NB4 (cell line): Measurements from ENCODE around the gene PDE8A.

ENCODE experiments used
- DNase-seq: peaks from one replicate; pipeline ENCODE4 v3.0.0; 2010; ENCODE audit warnings: low read depth
- H3K4me3 ChIP-seq: one replicate; pipeline ENCODE4 v1.5.1; 2011; ENCODE audit warnings: mild to moderate bottlenecking, low read depth, low read length, moderate library complexity
- CTCF ChIP-seq: IDR thresholded peaks from one replicate; pipeline ENCODE4 v1.5.1; 2012; ENCODE audit warnings: low read depth, low read length
- MAX ChIP-seq: IDR thresholded peaks from 2 replicates; pipeline ENCODE4 v1.6.1; 2011; ENCODE audit warnings: low read depth, low read length
- MYC ChIP-seq: IDR thresholded peaks from 2 replicates; pipeline ENCODE4 v1.6.1; 2011; ENCODE audit warnings: low read depth, low read length
- POLR2A ChIP-seq: IDR thresholded peaks from 2 replicates; pipeline ENCODE4 v1.6.1; 2011; ENCODE audit warnings: mild to moderate bottlenecking; ENCODE audit not compliant: insufficient read length; ENCODE audit errors: extremely low read depth

PDE8A gene

GRCh38 chr15:85100186-85100937 lies 118.7 kb downstream of the PDE8A start:
- DNase-seq, result peak; percentile 43
- TF ChIP-seq POLR2A, result no peak
- TF ChIP-seq CTCF, result no peak
- peak; percentile 44; the same call in 1 of the 2 replicates for TF ChIP-seq MAX
- TF ChIP-seq MYC, result peak; percentile 40; the same call in 1 of the 2 replicates
- no peak overlapping the region for H3K4me3 ChIP-seq

GRCh38 chr15:85104584-85104983 lies 122.9 kb downstream of the PDE8A start:
- no peak for DNase-seq
- TF ChIP-seq POLR2A (no peak), MAX (no peak), CTCF (no peak), MYC (no peak)

DNA sequence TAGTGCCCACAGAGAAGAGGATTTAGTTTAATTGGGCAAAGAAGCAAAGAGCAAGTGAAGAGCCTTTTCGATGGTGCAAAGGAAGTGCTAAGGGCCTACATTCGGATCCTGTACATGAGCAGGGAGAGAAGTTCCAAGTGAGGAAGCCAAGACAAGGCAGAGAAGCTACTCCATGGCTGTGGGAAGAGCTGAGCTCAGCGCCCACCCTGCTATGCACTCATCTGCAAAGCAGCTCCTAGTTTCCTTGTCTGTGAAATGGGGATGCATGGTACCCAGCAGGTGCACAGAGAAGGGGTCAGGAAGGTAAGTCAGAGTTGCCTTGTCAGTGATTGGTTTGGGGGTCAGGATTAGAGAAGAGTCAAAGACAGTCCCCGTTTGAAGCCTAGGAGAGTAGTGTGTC lies 126.5 kb downstream of the PDE8A start:
- H3K4me3 ChIP-seq, result no peak overlapping the region
- TF ChIP-seq MYC, result no peak
- no peak for TF ChIP-seq MAX
- no peak for TF ChIP-seq POLR2A
- no peak for DNase-seq

More at GRCh38 chr15:85104584-85104983, 122.9 kb downstream of the PDE8A start:
- H3K4me3 ChIP-seq, result no peak overlapping the region

GRCh38 chr15:85109333-85109732 lies 127.7 kb downstream of the PDE8A start:
- TF ChIP-seq POLR2A (no peak), CTCF (no peak), MAX (no peak), MYC (no peak)
- no peak for DNase-seq
- H3K4me3 ChIP-seq, result no peak overlapping the region

GRCh38 chr15:85112997-85113396 lies 131.3 kb downstream of the PDE8A start:
- H3K4me3 ChIP-seq, result no peak overlapping the region
- no peak for DNase-seq
- TF ChIP-seq MAX (no peak), MYC (no peak), CTCF (no peak), POLR2A (no peak)

- TF ChIP-seq MYC, result no peak
- TF ChIP-seq CTCF, result no peak
- H3K4me3 ChIP-seq, result no peak overlapping the region
- DNase-seq, result no peak
Observed at GRCh38 chr15:85114886-85115285, 133.2 kb downstream of the PDE8A start.
